OCI-LY1 (cell line): Measurements from ENCODE around the gene NFIL3.

Source experiments
- H2AFZ ChIP-seq: fragments of 200-600 bp; sonication (generic), shearing (Covaris generic); 2 replicates; pipeline ENCODE4 v1.6.0; 2014; ENCODE audit warnings: antibody characterized with exemption, mild to moderate bottlenecking, low read length
- H3F3A ChIP-seq: fragments of 200-600 bp; sonication (generic), shearing (Covaris generic); 2 replicates; pipeline ENCODE4 v1.6.0; 2014; ENCODE audit warnings: mild to moderate bottlenecking, antibody characterized with exemption, low read length, moderate library complexity; ENCODE audit not compliant: insufficient read depth
- H3K27ac ChIP-seq: fragments of 200-600 bp; sonication (generic); 2 replicates; pipeline ENCODE4 v1.5.1; 2014; ENCODE audit warnings: low read length, mixed run types, mild to moderate bottlenecking, low read depth; ENCODE audit not compliant: poor library complexity, severe bottlenecking
- H3K27me3 ChIP-seq: fragments of 200-600 bp; sonication (generic); 2 replicates; pipeline ENCODE4 v1.6.0; 2014; ENCODE audit warnings: antibody characterized with exemption, mild to moderate bottlenecking, low read length, moderate library complexity; ENCODE audit not compliant: insufficient read depth
- H3K36me3 ChIP-seq: fragments of 200-600 bp; sonication (generic); 2 replicates; pipeline ENCODE4 v1.6.1; 2014; ENCODE audit warnings: mild to moderate bottlenecking, antibody characterized with exemption, low read length, moderate library complexity, mixed read lengths; ENCODE audit not compliant: insufficient read depth
- H3K4me1 ChIP-seq: fragments of 200-600 bp; sonication (generic); 2 replicates; pipeline ENCODE4 v1.5.1; 2014; ENCODE audit warnings: mild to moderate bottlenecking, low read length, moderate library complexity; ENCODE audit not compliant: insufficient read depth, severe bottlenecking
- H3K4me2 ChIP-seq: fragments of 200-600 bp; sonication (generic), shearing (Covaris generic); 2 replicates; pipeline ENCODE4 v1.6.1; 2014; ENCODE audit warnings: low read length
- H3K4me3 ChIP-seq: fragments of 200-600 bp; sonication (generic); 2 replicates; pipeline ENCODE4 v1.5.1; 2014; ENCODE audit warnings: low read length, low read depth, mild to moderate bottlenecking, mixed read lengths; ENCODE audit not compliant: poor library complexity, severe bottlenecking
- H3K79me2 ChIP-seq: fragments of 200-600 bp; shearing (Covaris generic); 2 replicates; pipeline ENCODE4 v1.6.1; 2016; ENCODE audit warnings: mixed run types, low read length, mixed read lengths; ENCODE audit not compliant: insufficient read depth
- H3K9ac ChIP-seq: fragments of 200-600 bp; sonication (generic), shearing (Covaris generic); 2 replicates; pipeline ENCODE4 v1.6.1; 2014; ENCODE audit warnings: mild to moderate bottlenecking, low read length, mixed read lengths
- H3K9me2 ChIP-seq: fragments of 200-600 bp; sonication (generic), shearing (Covaris generic); 2 replicates; pipeline ENCODE4 v1.6.1; 2014; ENCODE audit warnings: low read depth, mild to moderate bottlenecking, low read length, mixed read lengths
- H3K9me3 ChIP-seq: fragments of 200-600 bp; shearing (Covaris generic); 2 replicates; pipeline ENCODE4 v1.6.1; 2014; ENCODE audit warnings: low read length, mixed read lengths
- H4K20me1 ChIP-seq: fragments of 200-600 bp; sonication (generic), shearing (Covaris generic); 2 replicates; pipeline ENCODE4 v1.6.0; 2016; ENCODE audit warnings: mild to moderate bottlenecking, low read length; ENCODE audit not compliant: insufficient read depth
- CTCF ChIP-seq: fragments of 200-600 bp; sonication (generic), shearing (Covaris generic); IDR thresholded peaks from 2 replicates; pipeline ENCODE4 v1.5.1; 2017; ENCODE audit warnings: mild to moderate bottlenecking, antibody characterized with exemption, low read length, moderate library complexity, mixed read lengths
- EZH2 ChIP-seq: fragments of 200-600 bp; sonication (generic), shearing (Covaris generic); IDR thresholded peaks from 2 replicates; pipeline ENCODE4 v1.8.0; 2017; ENCODE audit warnings: borderline replicate concordance, mixed run types, mild to moderate bottlenecking, antibody characterized with exemption, low read length, moderate library complexity, mixed read lengths

Gene NFIL3

GRCh38 chr9:91443994-91444392 lies 20.4 kb upstream of the NFIL3 start:
- TF ChIP-seq CTCF (no peak), EZH2 (no peak)
- Histone ChIP-seq H3K36me3 (no peaks in the 10 kb centered on the region), H3K9me3 (no peaks in the 10 kb centered on the region), H3K4me1 (no peaks in the 10 kb centered on the region), H3K9ac (no peak overlapping the region), H3K27ac (no peak overlapping the region), H3K4me2 (no peak overlapping the region), H3K9me2 (no peaks in the 10 kb centered on the region), H3K27me3 (peaks cover 5% of the 10 kb centered on the region; the same call in 1 of the 2 replicates), H4K20me1 (no peaks in the 10 kb centered on the region), H2AFZ (no peak overlapping the region), H3K4me3 (no peak overlapping the region), H3F3A (no peaks in the 10 kb centered on the region), H3K79me2 (no peaks in the 10 kb centered on the region)

GRCh38 chr9:91443321-91443993 lies 19.8 kb upstream of the NFIL3 start:
- Histone ChIP-seq H3K9me3 (no peaks in the 10 kb centered on the region), H3K27me3 (peaks cover 5% of the 10 kb centered on the region; the same call in 1 of the 2 replicates), H3K9ac (no peak overlapping the region), H3K4me3 (no peak overlapping the region), H4K20me1 (no peaks in the 10 kb centered on the region), H3K79me2 (no peaks in the 10 kb centered on the region), H3F3A (no peaks in the 10 kb centered on the region), H3K9me2 (no peaks in the 10 kb centered on the region), H3K4me1 (no peaks in the 10 kb centered on the region), H3K4me2 (no peak overlapping the region), H3K27ac (no peak overlapping the region), H2AFZ (no peak overlapping the region), H3K36me3 (no peaks in the 10 kb centered on the region)
- no peak for TF ChIP-seq CTCF
- no peak for TF ChIP-seq EZH2

- Histone ChIP-seq H3K9me2 (no peaks in the 10 kb centered on the region), H3K79me2 (no peaks in the 10 kb centered on the region), H3K27me3 (no peaks in the 10 kb centered on the region), H2AFZ (no peak overlapping the region), H3K9me3 (no peaks in the 10 kb centered on the region), H4K20me1 (no peaks in the 10 kb centered on the region), H3K4me3 (no peak overlapping the region), H3K36me3 (no peaks in the 10 kb centered on the region), H3K4me1 (no peaks in the 10 kb centered on the region), H3F3A (no peaks in the 10 kb centered on the region), H3K4me2 (no peak overlapping the region), H3K27ac (no peak overlapping the region), H3K9ac (no peak overlapping the region)
- TF ChIP-seq EZH2, result no peak
- TF ChIP-seq CTCF, result no peak
Observed at GRCh38 chr9:91436841-91437240, 13.2 kb upstream of the NFIL3 start.
